Gastroesophageal sphincter (tissue), 4 donors: ENCODE results near the gene ZNF384. TPM values are rescaled to one million over a fixed set of nuclear protein-coding genes. Genes with fewer than 3 reads are reported as not detected.

ENCODE experiments used
- ATAC-seq: fragments of 150-250 bp; one replicate; pipeline ENCODE4 v1.9.1; 2016; ENCODE audit warnings: mild to moderate bottlenecking, moderate library complexity
- H3K27ac ChIP-seq, 4 donors: fragments of 200-600 bp; sonication (generic) in 3 of 4; 1 replicate in 3 of 4; 2 replicates in 1 of 4; pipeline ENCODE4 v1.5.1; 2016 to 2019
- H3K27me3 ChIP-seq: fragments of 200-600 bp; sonication (generic); one replicate; pipeline ENCODE4 v1.5.1; 2019
- H3K36me3 ChIP-seq, 2 donors: fragments of 200-600 bp; sonication (generic); one replicate each; pipeline ENCODE4 v1.5.1; 2019; ENCODE audit warnings: control low read depth in 1 of 2
- H3K4me1 ChIP-seq, 3 donors: fragments of 200-600 bp; sonication (generic); 1 replicate in 2 of 3; 2 replicates in 1 of 3; pipeline ENCODE4 v1.5.1; 2016 to 2019; ENCODE audit warnings: control low read depth in 2 of 3
- H3K4me3 ChIP-seq, 2 donors: fragments of 200-600 bp; sonication (generic); one replicate each; pipeline ENCODE4 v1.5.1; 2019; ENCODE audit warnings: mild to moderate bottlenecking in 1 of 2, moderate library complexity in 1 of 2
- H3K9me3 ChIP-seq, 3 donors: fragments of 200-600 bp; sonication (generic); one replicate each; pipeline ENCODE4 v1.5.1; 2017 to 2019; ENCODE audit warnings: control low read depth in 2 of 3
- CTCF ChIP-seq, 4 experiments: fragments of 200-600 bp in 2 of 4; fragments of 450-650 bp in 2 of 4; sonication (generic) in 1 of 4; IDR thresholded peaks; one replicate each; pipeline ENCODE4 v1.5.1; 2017 to 2019; ENCODE audit warnings: antibody characterized with exemption in 4 of 4, mild to moderate bottlenecking in 2 of 4, moderate library complexity in 2 of 4
- EP300 ChIP-seq: sonication (generic); formaldehyde crosslinking; IDR thresholded peaks from one replicate; pipeline ENCODE4 v1.6.1; 2017; ENCODE audit warnings: antibody characterized with exemption, mild to moderate bottlenecking
- POLR2A ChIP-seq, 2 donors: fragments of 450-650 bp; IDR thresholded peaks; one replicate each; pipeline ENCODE4 v1.6.1; 2017; ENCODE audit warnings: antibody characterized with exemption in 2 of 2, mild to moderate bottlenecking in 2 of 2, moderate library complexity in 1 of 2
- POLR2AphosphoS5 ChIP-seq: sonication (generic); formaldehyde crosslinking; IDR thresholded peaks from one replicate; pipeline ENCODE4 v1.6.1; 2017; ENCODE audit warnings: antibody characterized with exemption
- WGBS, 2 donors: methylation state at CpG; one replicate each; pipeline ENCODE4 v1.1.5; 2018; ENCODE audit warnings: low coverage in 1 of 2; 5-methylcytosine and 5-hydroxymethylcytosine counted together
- total RNA-seq, 4 donors: library from RNA; depleted of rRNA; stranded (reverse); fragments of >200 nt; gene quantifications; one replicate each; pipeline ENCODE4 v1.1.0, GENCODE V29; 2016

Gene ZNF384
- total RNA-seq, 4 donors from 2014 or later, result 26.1 to 57.5 (median 43.6) TPM

DNA sequence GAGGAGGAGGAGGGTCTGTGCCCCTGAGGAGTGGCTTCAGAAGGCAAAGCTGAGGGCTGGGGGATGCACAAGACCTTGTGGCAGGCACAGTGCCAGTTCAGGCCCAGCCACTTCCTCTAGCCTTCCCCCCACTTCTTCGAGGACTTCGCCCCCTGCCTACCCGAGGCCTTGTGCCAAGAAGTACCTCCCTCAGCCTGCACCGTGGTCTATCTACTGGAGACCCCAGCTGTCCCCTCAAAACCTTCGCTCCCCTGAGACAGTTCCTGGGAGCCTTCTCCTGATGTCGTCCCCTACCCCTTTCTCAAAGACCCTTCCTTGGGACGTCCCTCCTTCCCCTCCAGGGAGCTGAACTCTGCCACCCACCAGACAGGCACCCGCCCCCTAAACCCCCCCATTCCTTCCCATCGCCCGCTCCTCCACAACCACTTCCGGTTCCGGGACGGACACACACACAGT lies 604 bp downstream of the ZNF384 start:
- TF ChIP-seq CTCF (IDR thresholded peaks at IDR 0.05), result no peak
- no peak for TF ChIP-seq POLR2A (IDR thresholded peaks at IDR 0.05)
- TF ChIP-seq EP300, result no peak
- TF ChIP-seq POLR2AphosphoS5, result no peak
- WGBS, 2 donors, result 0 to 7% methylated on average over 3 to 12 of the region's 13 CpGs
- Histone ChIP-seq H3K27me3 (no peaks in the 10 kb centered on the region), H3K27ac (peak overlapping the region; percentile 95 to 99 (median 99)), H3K4me3 (peak overlapping the region; percentile 80 to 84), H3K4me1 (peaks cover 7 to 62% (median 17%) of the 10 kb centered on the region in 3 donors), H3K9me3 (no peaks in the 10 kb centered on the region), H3K36me3 (peaks cover 0 to 19% of the 10 kb centered on the region in 2 donors)
- ATAC-seq, result no peak

GRCh38 chr12:6685814-6686213 lies 3.4 kb downstream of the ZNF384 start:
- Histone ChIP-seq H3K36me3 (peaks cover 0 to 29% of the 10 kb centered on the region in 2 donors), H3K27ac (no peak overlapping the region), H3K4me3 (no peak overlapping the region), H3K4me1 (peaks cover 7 to 58% (median 17%) of the 10 kb centered on the region in 3 donors), H3K9me3 (no peaks in the 10 kb centered on the region), H3K27me3 (no peaks in the 10 kb centered on the region)
- no peak for ATAC-seq
- no peak for TF ChIP-seq EP300
- no peak for TF ChIP-seq CTCF (IDR thresholded peaks at IDR 0.05)
- no peak for TF ChIP-seq POLR2AphosphoS5
- TF ChIP-seq POLR2A (IDR thresholded peaks at IDR 0.05), result no peak
- WGBS, 2 donors, result 50 to 59% methylated on average over 3 of the region's 3 CpGs

GRCh38 chr12:6684609-6685008 lies 4.6 kb downstream of the ZNF384 start:
- Histone ChIP-seq H3K4me1 (peaks cover 7 to 48% (median 17%) of the 10 kb centered on the region in 3 donors), H3K27ac (no peak overlapping the region), H3K9me3 (no peaks in the 10 kb centered on the region), H3K36me3 (peaks cover 0 to 39% of the 10 kb centered on the region in 2 donors), H3K4me3 (no peak overlapping the region), H3K27me3 (no peaks in the 10 kb centered on the region)
- no peak for ATAC-seq
- 53 to 64% methylated on average over 5 to 6 of the region's 6 CpGs for WGBS, 2 donors
- TF ChIP-seq POLR2A (IDR thresholded peaks at IDR 0.05) (no peak), CTCF (IDR thresholded peaks at IDR 0.05) (peak; percentile 17 to 40 (median 32))

DNA sequence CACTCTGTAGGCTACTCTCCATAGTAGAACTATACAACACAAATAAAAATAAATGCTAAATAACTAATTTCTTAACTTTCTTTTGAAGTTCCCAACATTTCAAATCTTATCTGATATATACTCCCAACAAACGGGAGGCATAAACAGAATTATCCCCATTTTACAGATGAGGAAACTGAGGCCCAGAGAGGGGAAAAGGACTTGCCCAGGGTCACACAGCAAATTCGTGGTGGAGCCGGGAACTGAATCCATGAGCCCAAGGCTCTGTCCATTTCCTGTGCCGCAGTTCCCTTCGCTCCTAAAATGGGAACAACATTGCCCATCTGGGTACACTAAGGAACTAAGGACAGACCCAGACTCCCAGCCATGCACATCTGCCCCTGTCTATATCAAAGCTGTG lies 12.2 kb downstream of the ZNF384 start:
- no peak for ATAC-seq
- no peak for TF ChIP-seq EP300
- no peak for TF ChIP-seq POLR2AphosphoS5
- TF ChIP-seq CTCF (IDR thresholded peaks at IDR 0.05), result no peak
- no peak for TF ChIP-seq POLR2A (IDR thresholded peaks at IDR 0.05)
- H3K36me3 ChIP-seq, result peaks cover 9 to 88% of the 10 kb centered on the region in 2 donors
- no peaks in the 10 kb centered on the region for H3K27me3 ChIP-seq
- no peak overlapping the region for H3K27ac ChIP-seq
- H3K4me3 ChIP-seq, result no peak overlapping the region
- H3K4me1 ChIP-seq, result no peaks in the 10 kb centered on the region
- no peaks in the 10 kb centered on the region for H3K9me3 ChIP-seq
- WGBS, 2 donors, result 93% methylated on average over 5 of the region's 5 CpGs; no CpG with 5 or more reads in 1 of the 2 donors

DNA sequence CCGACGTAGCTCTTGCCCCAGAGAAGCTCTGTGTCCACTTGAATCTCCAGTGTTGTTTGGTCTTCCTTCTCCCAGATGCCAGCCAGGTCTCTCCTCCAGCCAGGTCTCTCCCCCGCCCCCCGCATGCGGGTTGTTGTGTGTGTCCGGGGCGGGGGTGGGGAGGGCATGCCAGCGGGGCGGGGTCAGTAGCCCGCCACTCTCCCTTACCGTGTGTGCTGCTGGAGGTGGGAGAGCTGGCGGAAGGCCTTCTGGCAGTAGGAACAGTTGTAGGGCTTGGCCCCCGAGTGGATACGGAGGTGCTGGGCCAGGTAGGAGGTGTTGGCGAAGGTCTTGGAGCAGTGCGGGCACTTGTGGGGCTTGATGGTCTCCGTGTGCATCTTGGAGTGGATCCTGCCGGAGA lies 17.0 kb downstream of the ZNF384 start:
- no peaks in the 10 kb centered on the region for H3K9me3 ChIP-seq
- no peak for TF ChIP-seq POLR2AphosphoS5
- TF ChIP-seq POLR2A (IDR thresholded peaks at IDR 0.05), result no peak
- TF ChIP-seq EP300, result no peak
- TF ChIP-seq CTCF (IDR thresholded peaks at IDR 0.05), result no peak
- peaks cover 2 to 100% of the 10 kb centered on the region in 2 donors for H3K36me3 ChIP-seq
- no peak overlapping the region for H3K27ac ChIP-seq
- no peaks in the 10 kb centered on the region for H3K27me3 ChIP-seq
- no peak for ATAC-seq
- WGBS, 2 donors, result 84 to 91% methylated on average over 5 to 6 of the region's 18 CpGs
- H3K4me1 ChIP-seq, result no peaks in the 10 kb centered on the region
- H3K4me3 ChIP-seq, result no peak overlapping the region
